Ishikawa (cell line): ENCODE results near the gene ITGA6.

Experiments used
- CEBPB ChIP-seq: IDR thresholded peaks from 2 replicates; pipeline ENCODE4 v1.6.1; 2012
- CREB1 ChIP-seq: IDR thresholded peaks from 2 replicates; pipeline ENCODE4 v1.6.1; 2012; ENCODE audit warnings: low read depth
- EGR1 ChIP-seq: IDR thresholded peaks from 2 replicates; pipeline ENCODE4 v1.6.1; 2012
- EP300 ChIP-seq: IDR thresholded peaks from 2 replicates; pipeline ENCODE4 v1.6.1; 2012; ENCODE audit warnings: borderline replicate concordance
- FOXM1 ChIP-seq: IDR thresholded peaks from 2 replicates; pipeline ENCODE4 v1.6.1; 2012; ENCODE audit warnings: low read depth, borderline replicate concordance
- NFIC ChIP-seq: IDR thresholded peaks from 2 replicates; pipeline ENCODE4 v1.6.1; 2012
- RAD21 ChIP-seq: IDR thresholded peaks from 2 replicates; pipeline ENCODE4 v1.6.1; 2012; ENCODE audit warnings: low read depth
- REST ChIP-seq: IDR thresholded peaks from 2 replicates; pipeline ENCODE4 v1.6.1; 2012; ENCODE audit warnings: low read depth, mild to moderate bottlenecking
- TAF1 ChIP-seq: IDR thresholded peaks from 2 replicates; pipeline ENCODE4 v1.6.1; 2012; ENCODE audit warnings: low read depth, mild to moderate bottlenecking
- TCF12 ChIP-seq: IDR thresholded peaks from 2 replicates; pipeline ENCODE4 v1.6.1; 2012; ENCODE audit warnings: low read depth
- TEAD4 ChIP-seq: IDR thresholded peaks from 2 replicates; pipeline ENCODE4 v1.6.1; 2012
- USF1 ChIP-seq: IDR thresholded peaks from 2 replicates; pipeline ENCODE4 v1.6.1; 2012
- YY1 ChIP-seq: IDR thresholded peaks from 2 replicates; pipeline ENCODE4 v1.6.1; 2012; ENCODE audit warnings: low read depth
- ZBTB7A ChIP-seq: IDR thresholded peaks from 2 replicates; pipeline ENCODE4 v1.6.1; 2012; ENCODE audit warnings: low read depth
- TF ChIP-seq, protein P1 (sequence below): IDR thresholded peaks from 2 replicates; pipeline ENCODE4 v1.6.1; 2012

ITGA6 gene

GRCh38 chr2:172470958-172471922 lies 43.9 kb downstream of the ITGA6 start:
- TF ChIP-seq CREB1 (no peak), EGR1 (no peak), YY1 (no peak), EP300 (no peak)

DNA sequence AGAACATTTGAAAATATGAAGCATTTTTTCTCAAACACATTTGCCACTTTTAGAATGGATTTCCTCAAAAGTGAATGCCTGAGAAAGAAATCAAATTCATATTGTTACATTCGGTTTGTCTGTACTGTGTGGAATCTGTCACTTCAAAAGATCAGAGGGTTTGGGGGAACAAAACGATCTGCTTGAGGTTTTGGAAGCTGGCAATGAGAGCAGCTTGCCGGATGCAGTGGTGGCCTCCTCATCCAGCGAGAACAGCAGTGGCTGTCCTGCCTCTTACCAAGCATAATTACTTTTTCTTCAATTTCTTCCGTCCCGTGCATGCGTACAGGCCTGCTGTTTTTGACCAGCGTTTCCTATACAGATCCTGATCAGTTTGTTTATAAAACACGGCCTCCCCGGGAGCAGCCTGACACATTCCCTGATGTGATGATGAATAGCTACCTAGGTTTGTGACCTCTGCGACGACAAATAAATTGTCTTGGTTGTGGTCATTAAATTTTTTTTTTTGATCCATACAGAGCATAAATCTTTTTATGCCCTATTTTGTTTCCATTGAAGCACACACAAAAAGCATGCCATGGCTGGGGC lies 45.2 kb downstream of the ITGA6 start:
- TF ChIP-seq ZBTB7A (no peak), USF1 (no peak), RAD21 (no peak), YY1 (no peak), CREB1 (no peak), TAF1 (no peak), CEBPB (no peak), EGR1 (no peak), TCF12 (no peak), FOXM1 (no peak), REST (no peak), TEAD4 (no peak), NFIC (no peak), EP300 (no peak)
- TF ChIP-seq, protein P1, sequence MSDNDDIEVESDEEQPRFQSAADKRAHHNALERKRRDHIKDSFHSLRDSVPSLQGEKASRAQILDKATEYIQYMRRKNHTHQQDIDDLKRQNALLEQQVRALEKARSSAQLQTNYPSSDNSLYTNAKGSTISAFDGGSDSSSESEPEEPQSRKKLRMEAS = no peak

- TF ChIP-seq TEAD4 = no peak
- TF ChIP-seq USF1 = no peak
- TF ChIP-seq, protein P1 = no peak
- no peak for TF ChIP-seq RAD21
- TF ChIP-seq EP300 = no peak
Observed at GRCh38 chr2:172473167-172473566, 45.8 kb downstream of the ITGA6 start.

GRCh38 chr2:172478353-172478752 lies 51.0 kb downstream of the ITGA6 start:
- TF ChIP-seq CREB1 (no peak), REST (no peak), YY1 (no peak), EGR1 (no peak), RAD21 (no peak), TCF12 (no peak), FOXM1 (no peak), TAF1 (no peak), CEBPB (no peak), ZBTB7A (no peak), NFIC (no peak), USF1 (no peak), EP300 (no peak), TEAD4 (no peak)
- TF ChIP-seq, protein P1 = no peak
